GM12878 (cell line): Measurements from ENCODE around the gene MFSD12. TPM values are rescaled to one million over a fixed set of nuclear protein-coding genes. Genes with fewer than 3 reads are reported as not detected.

Experiments used
- ATAC-seq: fragments of 200-7000 bp; cut with Tn5 transposase; 3 replicates; pipeline ENCODE4 v1.9.1; 2020; ENCODE audit warnings: mild to moderate bottlenecking, moderate library complexity
- BruUV-seq: library from RNA; stranded (reverse); fragments of 400-500 nt; replicated peaks from 2 replicates; lab custom pipeline; 2021; lab: Mats Ljungman, UMichigan
- CTCF ChIA-PET: fragments of 300-600 bp; sonication (Branson Sonifier 250); formaldehyde crosslinking; extraction: SDS; loops from one replicate; lab custom pipeline; 2021; ENCODE audit warnings: inconsistent platforms; lab: Yijun Ruan, JAX
- POLR2A ChIA-PET: fragments of 350-600 bp; formaldehyde crosslinking; extraction: SDS; loops from one replicate; lab custom pipeline; 2021; ENCODE audit warnings: inconsistent platforms; lab: Charles Lee
- RAD21 ChIA-PET: fragments of 300-600 bp; sonication (Branson Sonifier 250); formaldehyde crosslinking; loops from one replicate; lab custom pipeline; 2023; ENCODE audit warnings: antibody characterized with exemption; ENCODE audit not compliant: unreplicated experiment; lab: Charles Lee
- SMC1A ChIA-PET: fragments of 300-600 bp; sonication (Branson Sonifier 250); formaldehyde crosslinking; loops from one replicate; lab custom pipeline; 2023; ENCODE audit not compliant: unreplicated experiment, uncharacterized antibody; lab: Charles Lee
- DNase-seq: peaks from one replicate; pipeline ENCODE4 v3.0.0-alpha.2; 2011; ENCODE audit warnings: low read depth, low spot score
- FAIRE-seq: peaks from 3 replicates; lab custom pipeline; 2011; peaks lifted over from hg19 to GRCh38; lab: Jason Lieb, UNC
- H2AFZ ChIP-seq: 2 replicates; pipeline ENCODE4 v1.6.0; 2011; ENCODE audit warnings: low read depth, low read length, control low read depth; ENCODE audit not compliant: control insufficient read depth
- H3K27ac ChIP-seq: 2 replicates; pipeline ENCODE4 v1.5.1; 2011; ENCODE audit warnings: control low read depth; ENCODE audit not compliant: control insufficient read depth, insufficient read depth
- H3K27me3 ChIP-seq, 2 experiments: replicated peaks in 1 of 2; 2 replicates each; pipeline versions ENCODE4 v1.6.0 to v1.6.1; 2011; ENCODE audit warnings: low read length in 1 of 2; ENCODE audit not compliant: control insufficient read depth in 2 of 2, insufficient read depth in 2 of 2
- H3K36me3 ChIP-seq, 2 experiments: 2 replicates each; pipeline ENCODE4 v1.5.1; 2011; ENCODE audit warnings: low read length in 1 of 2; ENCODE audit not compliant: control insufficient read depth in 2 of 2, insufficient read depth in 2 of 2
- H3K4me1 ChIP-seq: 2 replicates; pipeline ENCODE4 v1.6.1; 2011; ENCODE audit warnings: mild to moderate bottlenecking, low read length, moderate library complexity, mixed read lengths; ENCODE audit not compliant: control insufficient read depth, insufficient read depth
- H3K4me2 ChIP-seq: 2 replicates; pipeline ENCODE4 v1.6.0; 2011; ENCODE audit warnings: control low read depth; ENCODE audit not compliant: control insufficient read depth, insufficient read depth
- H3K4me3 ChIP-seq: fragments of 200-600 bp; sonication (generic); 2 replicates; pipeline ENCODE4 v1.5.1; 2016
- H3K79me2 ChIP-seq: 2 replicates; pipeline ENCODE4 v1.6.0; 2011; ENCODE audit warnings: low read length; ENCODE audit not compliant: control insufficient read depth, insufficient read depth
- H3K9ac ChIP-seq: 2 replicates; pipeline ENCODE4 v1.8.0; 2011; ENCODE audit warnings: low read length, control low read depth, mixed read lengths; ENCODE audit not compliant: control insufficient read depth, insufficient read depth
- H3K9me3 ChIP-seq: replicated peaks from 3 replicates; pipeline ENCODE4 v1.5.1; 2011; ENCODE audit warnings: mild to moderate bottlenecking, low read length; ENCODE audit not compliant: control insufficient read depth, insufficient read depth
- H4K20me1 ChIP-seq: 2 replicates; pipeline ENCODE4 v1.6.0; 2011; ENCODE audit not compliant: control insufficient read depth, insufficient read depth
- ATF7 ChIP-seq: fragments of 450-650 bp; IDR thresholded peaks from 2 replicates; pipeline ENCODE4 v1.6.1; 2016; ENCODE audit warnings: low read depth, mild to moderate bottlenecking
- BMI1 ChIP-seq: fragments of 450-650 bp; IDR thresholded peaks from 2 replicates; pipeline ENCODE4 v1.6.1; 2016; ENCODE audit warnings: mild to moderate bottlenecking, moderate library complexity, borderline replicate concordance
- IRF4 ChIP-seq: IDR thresholded peaks from 2 replicates; pipeline ENCODE4 v1.6.1; 2011; ENCODE audit warnings: low read depth, low read length
- JUND ChIP-seq: IDR thresholded peaks from 2 replicates; pipeline ENCODE4 v1.6.1; 2012; ENCODE audit warnings: low read depth, mild to moderate bottlenecking, low read length, improper control_type of control experiment, moderate library complexity
- MEF2B ChIP-seq: fragments of 450-650 bp; IDR thresholded peaks from 2 replicates; pipeline ENCODE4 v1.6.1; 2018; ENCODE audit warnings: mild to moderate bottlenecking, moderate library complexity; ENCODE audit not compliant: partially characterized antibody, poor library complexity, severe bottlenecking
- MXI1 ChIP-seq: fragments of 150-350 bp; IDR thresholded peaks from 2 replicates; pipeline ENCODE4 v1.6.1; 2011; ENCODE audit warnings: low read depth, mild to moderate bottlenecking, inconsistent platforms, low read length, improper control_type of control experiment
- NBN ChIP-seq: fragments of 450-650 bp; IDR thresholded peaks from 2 replicates; pipeline ENCODE4 v1.6.1; 2016
- NR2C1 ChIP-seq: fragments of 450-650 bp; IDR thresholded peaks from 2 replicates; pipeline ENCODE4 v1.6.1; 2017; ENCODE audit warnings: antibody characterized with exemption, mild to moderate bottlenecking, moderate library complexity
- NR2F1 ChIP-seq: fragments of 450-650 bp; conservative IDR thresholded peaks from 2 replicates; pipeline ENCODE4 v1.6.1; 2017; ENCODE audit warnings: mild to moderate bottlenecking
- NRF1 ChIP-seq: conservative IDR thresholded peaks from 2 replicates; pipeline ENCODE4 v1.6.1; 2011; ENCODE audit warnings: mild to moderate bottlenecking, low read depth, low read length, improper control_type of control experiment
- PAX5 ChIP-seq: IDR thresholded peaks from 2 replicates; pipeline ENCODE4 v1.6.1; 2011; ENCODE audit warnings: low read depth, low read length, borderline replicate concordance
- SIN3A ChIP-seq: IDR thresholded peaks from 2 replicates; pipeline ENCODE4 v1.6.1; 2012; ENCODE audit warnings: low read depth, low read length, improper control_type of control experiment
- SUZ12 ChIP-seq: fragments of 200-600 bp; sonication (generic); IDR thresholded peaks from one replicate; pipeline ENCODE4 v1.6.1; 2018; ENCODE audit warnings: antibody characterized with exemption, mild to moderate bottlenecking; ENCODE audit not compliant: unreplicated experiment
- WRNIP1 ChIP-seq: IDR thresholded peaks from 2 replicates; pipeline ENCODE4 v1.6.1; 2011; ENCODE audit warnings: low read depth, low read length, improper control_type of control experiment, borderline replicate concordance
- WGBS: methylation state at CpG from one replicate; pipeline ENCODE4 v1.1.6; 2016; ENCODE audit warnings: low lambda C conversion rate; ENCODE audit not compliant: insufficient replicate concordance, insufficient coverage; ENCODE audit errors: missing lambda C conversion rate; 5-methylcytosine and 5-hydroxymethylcytosine counted together
- in situ Hi-C: fragments of 300-500 bp; cut with MboI; formaldehyde crosslinking; loops from 9 replicates; pipeline ENCODE4 v1.14.3; 2018; ENCODE audit warnings: mixed read lengths
- intact Hi-C: fragments of 100-400 bp; cut with micrococcal nuclease; formaldehyde crosslinking; loops from one replicate; pipeline ENCODE4 v1.14.2; 2022; ENCODE audit not compliant: unreplicated experiment
- polyA plus RNA-seq, 11 experiments: library from polyadenylated mRNA; depleted of rRNA in 4 of 11; unstranded in 6 of 11; stranded (reverse) in 5 of 11; fragments of >200 nt; fragmentation: Nextera tagmentation in 4 of 11; fragmentation: Illumina TruSeq in 1 of 11; extraction: Ambion mirVana in 4 of 11; extraction: Trizol in 1 of 11; gene quantifications; 1 replicate in 1 of 11; 2 replicates in 10 of 11; pipeline versions ENCODE4 v1.2.1 to v1.2.3, GENCODE V29; 2011 to 2016; ENCODE audit warnings: inconsistent platforms in 2 of 11, missing spikeins in 2 of 11, low read depth in 1 of 11
- total RNA-seq, 4 experiments: library from RNA; depleted of rRNA in 3 of 4; stranded (reverse); fragments of >200 nt in 3 of 4; fragmentation: Illumina TruSeq in 1 of 4; extraction: Trizol in 1 of 4; gene quantifications; 2 replicates each; pipeline versions ENCODE4 v1.2.1 to v1.2.3, GENCODE V29; 2013 to 2021
- TF ChIP-seq, protein P1 (sequence below): fragments of 450-650 bp; IDR thresholded peaks from 2 replicates; pipeline ENCODE4 v1.6.1; 2017; ENCODE audit warnings: low read depth, mild to moderate bottlenecking, moderate library complexity
- TF ChIP-seq, protein P2 (sequence below): fragments of 450-650 bp; IDR thresholded peaks from 2 replicates; pipeline ENCODE4 v1.6.1; 2016; ENCODE audit warnings: mild to moderate bottlenecking, moderate library complexity, borderline replicate concordance
- TF ChIP-seq, protein P3 (sequence below): fragments of 450-650 bp; IDR thresholded peaks from 2 replicates; pipeline ENCODE4 v1.6.1; 2017; ENCODE audit warnings: borderline replicate concordance

Gene MFSD12
- total and polyA plus RNA-seq, 10 of the 15 experiments (the other 5 are each of a cell fraction or from before 2014, with no cell fraction given): 0.58 to 65.9 (median 16.8) TPM

DNA sequence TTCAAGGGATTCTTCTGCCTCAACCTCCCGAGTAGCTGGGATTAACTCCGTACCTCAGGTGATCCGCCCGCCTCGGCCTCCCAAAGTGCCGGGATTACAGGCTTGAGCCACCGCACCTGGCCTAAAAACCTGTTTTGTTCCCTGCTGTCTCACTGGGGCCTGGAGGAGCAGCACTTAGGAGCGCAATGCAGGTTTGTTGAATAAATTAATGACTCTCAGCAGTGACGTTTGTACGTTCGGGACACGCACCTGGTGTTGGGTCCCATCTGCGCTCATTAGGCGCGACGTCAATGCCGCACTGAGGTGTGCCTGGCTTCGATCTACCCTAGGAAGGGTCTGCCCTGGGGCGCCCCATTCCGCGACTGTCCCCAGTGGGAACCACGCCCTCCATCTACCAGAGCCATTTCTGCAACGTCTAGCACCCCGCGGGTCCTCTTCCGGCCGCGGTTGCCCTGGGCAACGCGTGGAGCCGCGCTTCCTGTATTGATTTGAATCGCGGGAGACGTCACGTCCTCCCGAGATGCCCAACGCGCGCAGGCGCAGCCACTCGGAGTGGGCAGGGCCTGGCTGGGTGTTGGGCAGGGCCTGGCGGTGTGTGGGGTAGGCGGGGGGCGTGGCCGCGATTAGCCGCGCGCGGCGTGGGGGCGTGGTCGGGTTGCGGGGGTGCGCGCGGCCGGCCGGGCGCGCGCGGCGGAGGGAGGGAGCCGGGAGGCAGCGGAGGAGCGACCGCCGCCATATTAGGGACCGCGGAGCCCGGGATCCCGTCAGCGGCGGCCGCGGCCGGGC, 51.6 kb downstream of the MFSD12 start, which contains the start of gene FZR1:
Gene FZR1 (plus strand): TSS at position 714 of the 786 bp plus-strand sequence. CDS start 16,679 bp downstream, outside the sequence.
- Histone ChIP-seq H3K4me1 (peaks cover 7% of the 10 kb centered on the region), H2AFZ (peak within 1 kb of the TSS; percentile 98), H3K4me3 (peak within 1 kb of the TSS; percentile 99), H3K9me3 (no peaks in the 10 kb centered on the region), H3K36me3 (no peaks in the 10 kb centered on the region; a peak in 3 of 4 replicates), H3K4me2 (peak within 1 kb of the TSS; percentile 97), H3K27ac (peak within 1 kb of the TSS; percentile 91), H3K27me3 (no peaks in the 10 kb centered on the region), H3K79me2 (peaks cover 36% of the 10 kb centered on the region), H3K9ac (peak within 1 kb of the TSS; percentile 91), H4K20me1 (no peaks in the 10 kb centered on the region)
- intact Hi-C loops: no loop called here
- POLR2A ChIA-PET: interaction anchor here (0.9 kb wide), 1 partner anchor 9 kb away, joined by 4 read pairs; no protein-coding TSS in a partner anchor
- FAIRE-seq (peak; percentile 95), ATAC-seq (peak; percentile 93), DNase-seq (peak; percentile 94)
- RAD21 ChIA-PET: no interaction called here
- in situ Hi-C loops: no loop called here
- SMC1A ChIA-PET: interaction anchor here (0.6 kb wide), 1 partner anchor 49 kb away, joined by 3 read pairs; no protein-coding TSS in a partner anchor
- TSS peak; percentile 89 for BruUV-seq
- CTCF ChIA-PET: no interaction called here
- under 1% methylated on average over 45 of the region's 79 CpGs for WGBS
- TF ChIP-seq, protein P1, sequence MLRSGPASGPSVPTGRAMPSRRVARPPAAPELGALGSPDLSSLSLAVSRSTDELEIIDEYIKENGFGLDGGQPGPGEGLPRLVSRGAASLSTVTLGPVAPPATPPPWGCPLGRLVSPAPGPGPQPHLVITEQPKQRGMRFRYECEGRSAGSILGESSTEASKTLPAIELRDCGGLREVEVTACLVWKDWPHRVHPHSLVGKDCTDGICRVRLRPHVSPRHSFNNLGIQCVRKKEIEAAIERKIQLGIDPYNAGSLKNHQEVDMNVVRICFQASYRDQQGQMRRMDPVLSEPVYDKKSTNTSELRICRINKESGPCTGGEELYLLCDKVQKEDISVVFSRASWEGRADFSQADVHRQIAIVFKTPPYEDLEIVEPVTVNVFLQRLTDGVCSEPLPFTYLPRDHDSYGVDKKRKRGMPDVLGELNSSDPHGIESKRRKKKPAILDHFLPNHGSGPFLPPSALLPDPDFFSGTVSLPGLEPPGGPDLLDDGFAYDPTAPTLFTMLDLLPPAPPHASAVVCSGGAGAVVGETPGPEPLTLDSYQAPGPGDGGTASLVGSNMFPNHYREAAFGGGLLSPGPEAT: 0 out of 2 replicates have a peak, but pooled peaks have one; percentile 37
- 0 out of 2 replicates have a peak, but pooled peaks have one; percentile 29 for TF ChIP-seq PAX5
- TF ChIP-seq, protein P2, sequence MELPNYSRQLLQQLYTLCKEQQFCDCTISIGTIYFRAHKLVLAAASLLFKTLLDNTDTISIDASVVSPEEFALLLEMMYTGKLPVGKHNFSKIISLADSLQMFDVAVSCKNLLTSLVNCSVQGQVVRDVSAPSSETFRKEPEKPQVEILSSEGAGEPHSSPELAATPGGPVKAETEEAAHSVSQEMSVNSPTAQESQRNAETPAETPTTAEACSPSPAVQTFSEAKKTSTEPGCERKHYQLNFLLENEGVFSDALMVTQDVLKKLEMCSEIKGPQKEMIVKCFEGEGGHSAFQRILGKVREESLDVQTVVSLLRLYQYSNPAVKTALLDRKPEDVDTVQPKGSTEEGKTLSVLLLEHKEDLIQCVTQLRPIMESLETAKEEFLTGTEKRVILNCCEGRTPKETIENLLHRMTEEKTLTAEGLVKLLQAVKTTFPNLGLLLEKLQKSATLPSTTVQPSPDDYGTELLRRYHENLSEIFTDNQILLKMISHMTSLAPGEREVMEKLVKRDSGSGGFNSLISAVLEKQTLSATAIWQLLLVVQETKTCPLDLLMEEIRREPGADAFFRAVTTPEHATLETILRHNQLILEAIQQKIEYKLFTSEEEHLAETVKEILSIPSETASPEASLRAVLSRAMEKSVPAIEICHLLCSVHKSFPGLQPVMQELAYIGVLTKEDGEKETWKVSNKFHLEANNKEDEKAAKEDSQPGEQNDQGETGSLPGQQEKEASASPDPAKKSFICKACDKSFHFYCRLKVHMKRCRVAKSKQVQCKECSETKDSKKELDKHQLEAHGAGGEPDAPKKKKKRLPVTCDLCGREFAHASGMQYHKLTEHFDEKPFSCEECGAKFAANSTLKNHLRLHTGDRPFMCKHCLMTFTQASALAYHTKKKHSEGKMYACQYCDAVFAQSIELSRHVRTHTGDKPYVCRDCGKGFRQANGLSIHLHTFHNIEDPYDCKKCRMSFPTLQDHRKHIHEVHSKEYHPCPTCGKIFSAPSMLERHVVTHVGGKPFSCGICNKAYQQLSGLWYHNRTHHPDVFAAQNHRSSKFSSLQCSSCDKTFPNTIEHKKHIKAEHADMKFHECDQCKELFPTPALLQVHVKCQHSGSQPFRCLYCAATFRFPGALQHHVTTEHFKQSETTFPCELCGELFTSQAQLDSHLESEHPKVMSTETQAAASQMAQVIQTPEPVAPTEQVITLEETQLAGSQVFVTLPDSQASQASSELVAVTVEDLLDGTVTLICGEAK: peak; percentile 88
- peak; percentile 78 for TF ChIP-seq IRF4
- TF ChIP-seq ATF7: peak; percentile 58
- peak; percentile 97 for TF ChIP-seq NRF1
- TF ChIP-seq NR2C1: no peak
- TF ChIP-seq, protein P3, sequence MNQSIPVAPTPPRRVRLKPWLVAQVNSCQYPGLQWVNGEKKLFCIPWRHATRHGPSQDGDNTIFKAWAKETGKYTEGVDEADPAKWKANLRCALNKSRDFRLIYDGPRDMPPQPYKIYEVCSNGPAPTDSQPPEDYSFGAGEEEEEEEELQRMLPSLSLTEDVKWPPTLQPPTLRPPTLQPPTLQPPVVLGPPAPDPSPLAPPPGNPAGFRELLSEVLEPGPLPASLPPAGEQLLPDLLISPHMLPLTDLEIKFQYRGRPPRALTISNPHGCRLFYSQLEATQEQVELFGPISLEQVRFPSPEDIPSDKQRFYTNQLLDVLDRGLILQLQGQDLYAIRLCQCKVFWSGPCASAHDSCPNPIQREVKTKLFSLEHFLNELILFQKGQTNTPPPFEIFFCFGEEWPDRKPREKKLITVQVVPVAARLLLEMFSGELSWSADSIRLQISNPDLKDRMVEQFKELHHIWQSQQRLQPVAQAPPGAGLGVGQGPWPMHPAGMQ: no peak
- peak; percentile 70 for TF ChIP-seq NBN
- TF ChIP-seq MXI1: peak; percentile 96
- TF ChIP-seq SIN3A: peak; percentile 94
- TF ChIP-seq SUZ12: no peak
- peak; percentile 73 for TF ChIP-seq MEF2B
- TF ChIP-seq BMI1: peak; percentile 99
- no peak; the same call in 1 of the 2 replicates for TF ChIP-seq NR2F1
- 0 out of 2 replicates have a peak, but pooled peaks have one; percentile 29 for TF ChIP-seq WRNIP1
- TF ChIP-seq JUND: peak; percentile 68
